ENCODE measurements around the gene FYN. TPM values are rescaled to one million over a fixed set of nuclear protein-coding genes. Genes with fewer than 3 reads are reported as not detected.

FYN gene
- total and polyA plus RNA-seq, 2 of the 13 experiments (the other 11 are each of a cell fraction or from before 2014, with no cell fraction given): 15.5 to 24.6 TPM

DNA sequence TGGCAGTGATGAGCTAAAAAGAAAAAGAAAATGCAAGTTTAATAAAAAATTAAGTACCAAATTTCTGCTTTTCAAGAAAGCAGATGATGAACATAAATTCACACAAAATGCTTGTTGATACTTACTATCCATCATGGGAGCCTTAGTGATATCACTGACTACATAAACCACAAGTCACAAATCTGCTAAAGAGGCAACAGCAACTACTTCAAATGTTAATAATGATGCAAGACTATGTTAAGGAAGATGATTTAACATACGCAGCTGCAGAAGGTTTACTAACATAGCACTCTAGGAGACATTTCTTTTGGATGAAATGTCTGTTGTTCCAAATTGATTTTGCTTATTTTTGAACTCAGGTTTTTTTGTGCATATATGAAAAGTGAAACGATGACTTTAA is 18.6 kb downstream of the FYN start (continued):
- TF ChIP-seq ZNF670 (CRISPR knock-in tag; IDR thresholded peaks at IDR 0.05; ENCODE audit: borderline replicate concordance): no peak
- TF ChIP-seq, protein P1, sequence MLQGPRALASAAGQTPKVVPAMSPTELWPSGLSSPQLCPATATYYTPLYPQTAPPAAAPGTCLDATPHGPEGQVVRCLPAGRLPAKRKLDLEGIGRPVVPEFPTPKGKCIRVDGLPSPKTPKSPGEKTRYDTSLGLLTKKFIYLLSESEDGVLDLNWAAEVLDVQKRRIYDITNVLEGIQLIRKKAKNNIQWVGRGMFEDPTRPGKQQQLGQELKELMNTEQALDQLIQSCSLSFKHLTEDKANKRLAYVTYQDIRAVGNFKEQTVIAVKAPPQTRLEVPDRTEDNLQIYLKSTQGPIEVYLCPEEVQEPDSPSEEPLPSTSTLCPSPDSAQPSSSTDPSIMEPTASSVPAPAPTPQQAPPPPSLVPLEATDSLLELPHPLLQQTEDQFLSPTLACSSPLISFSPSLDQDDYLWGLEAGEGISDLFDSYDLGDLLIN (CRISPR knock-in tag; IDR thresholded peaks at IDR 0.05; ENCODE audit: borderline replicate concordance): no peak
- TF ChIP-seq, protein P2, sequence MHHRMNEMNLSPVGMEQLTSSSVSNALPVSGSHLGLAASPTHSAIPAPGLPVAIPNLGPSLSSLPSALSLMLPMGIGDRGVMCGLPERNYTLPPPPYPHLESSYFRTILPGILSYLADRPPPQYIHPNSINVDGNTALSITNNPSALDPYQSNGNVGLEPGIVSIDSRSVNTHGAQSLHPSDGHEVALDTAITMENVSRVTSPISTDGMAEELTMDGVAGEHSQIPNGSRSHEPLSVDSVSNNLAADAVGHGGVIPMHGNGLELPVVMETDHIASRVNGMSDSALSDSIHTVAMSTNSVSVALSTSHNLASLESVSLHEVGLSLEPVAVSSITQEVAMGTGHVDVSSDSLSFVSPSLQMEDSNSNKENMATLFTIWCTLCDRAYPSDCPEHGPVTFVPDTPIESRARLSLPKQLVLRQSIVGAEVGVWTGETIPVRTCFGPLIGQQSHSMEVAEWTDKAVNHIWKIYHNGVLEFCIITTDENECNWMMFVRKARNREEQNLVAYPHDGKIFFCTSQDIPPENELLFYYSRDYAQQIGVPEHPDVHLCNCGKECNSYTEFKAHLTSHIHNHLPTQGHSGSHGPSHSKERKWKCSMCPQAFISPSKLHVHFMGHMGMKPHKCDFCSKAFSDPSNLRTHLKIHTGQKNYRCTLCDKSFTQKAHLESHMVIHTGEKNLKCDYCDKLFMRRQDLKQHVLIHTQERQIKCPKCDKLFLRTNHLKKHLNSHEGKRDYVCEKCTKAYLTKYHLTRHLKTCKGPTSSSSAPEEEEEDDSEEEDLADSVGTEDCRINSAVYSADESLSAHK (CRISPR knock-in tag; IDR thresholded peaks at IDR 0.05; ENCODE audit: borderline replicate concordance): no peak

DNA sequence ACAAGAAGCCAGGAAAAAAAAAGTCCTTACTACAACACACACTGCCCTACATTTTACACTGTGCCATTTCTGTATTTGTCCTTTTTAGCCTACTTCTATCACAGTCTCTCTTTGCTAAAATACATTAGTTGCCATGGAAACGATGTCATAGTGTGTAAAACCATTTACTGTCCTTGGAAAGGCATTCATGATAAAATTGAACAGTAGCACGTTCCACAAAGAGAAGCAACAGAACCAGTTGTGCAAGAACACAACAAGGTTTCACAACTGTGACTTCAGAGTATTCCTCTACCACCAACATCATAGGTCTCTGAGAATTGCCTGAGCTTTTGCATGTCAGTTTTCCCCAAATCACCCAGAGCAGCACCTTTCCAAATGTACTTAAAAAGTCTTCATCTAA is 20.5 kb downstream of the FYN start:
- H3K4me3 ChIP-seq (replicated peaks in 1 of 3; ENCODE audit: insufficient read depth in 1 of 3, low read depth in 2 of 3, low read length in 3 of 3): no peak overlapping the region
- H2AFZ ChIP-seq (ENCODE audit: low read length): no peak overlapping the region
- FAIRE-seq (no peak), ATAC-seq (no peak), DNase-seq (ENCODE audit: low spot score) (peak; percentile 45)
- no TSS peak for BruUV-seq (replicated peaks)
- ChIA-PET POLR2A (no interaction called here), CTCF (ENCODE audit: low intra/inter-chr PET ratio, low total read pairs) (no interaction called here)
- H3K27ac ChIP-seq (ENCODE audit: extremely low read length, insufficient read depth, low read length): no peak overlapping the region
- no peaks in the 10 kb centered on the region for H3K9me3 ChIP-seq (ENCODE audit: low read length)
- WGBS (ENCODE audit: low lambda C conversion rate): 12% methylated on average over 2 of the region's 2 CpGs
- no peaks in the 10 kb centered on the region for H3K27me3 ChIP-seq (ENCODE audit: control insufficient read depth in 1 of 2, insufficient read depth in 2 of 2, low read length in 2 of 2)
- H3K4me1 ChIP-seq (ENCODE audit: insufficient read depth, low read length): peaks cover 21% of the 10 kb centered on the region; the same call in 1 of the 2 replicates
- in situ Hi-C loops (cut with HindIII; ENCODE audit: extremely low pct_ligation_motif_present, low pct_unique_long_range_greater_than_20kb) (no loop called here), intact Hi-C loops (cut with micrococcal nuclease; ENCODE audit: unreplicated experiment) (no loop called here)
- no peaks in the 10 kb centered on the region for H3K36me3 ChIP-seq (replicated peaks in 1 of 2; ENCODE audit: control insufficient read depth in 1 of 2, insufficient read depth in 2 of 2, low read length in 2 of 2)
- no peaks in the 10 kb centered on the region for H3K79me2 ChIP-seq (ENCODE audit: insufficient read depth, low read length)
- no peaks in the 10 kb centered on the region for H4K20me1 ChIP-seq (ENCODE audit: insufficient read depth, low read length)
- no peak overlapping the region for H3K9ac ChIP-seq (ENCODE audit: insufficient read depth, low read depth, low read length)
- H3K4me2 ChIP-seq (ENCODE audit: low read depth, low read length): no peak overlapping the region
- TF ChIP-seq CEBPB (IDR thresholded peaks at IDR 0.05; ENCODE audit: borderline replicate concordance, low read depth, low read length): peak; percentile 97
- peak; percentile 83 for TF ChIP-seq CEBPG (CRISPR knock-in tag; IDR thresholded peaks at IDR 0.05)
- TF ChIP-seq EP300 (IDR thresholded peaks at IDR 0.05; ENCODE audit: low read depth in 2 of 2, low read length in 2 of 2): peak in 1 of 2 experiments; percentile 15; a peak in 1 of 4 replicates
- TF ChIP-seq EP300 (CRISPR knock-in tag; IDR thresholded peaks at IDR 0.05; ENCODE audit: borderline replicate concordance): no peak
- no peak for TF ChIP-seq SOX13 (IDR thresholded peaks at IDR 0.05)
- TF ChIP-seq SOX13 (CRISPR knock-in tag; conservative IDR thresholded peaks at IDR 0.05 in 1 of 2, IDR thresholded peaks at IDR 0.05 in 1 of 2): peak in 1 of 2 experiments; percentile 26; a peak in 1 of 4 replicates
- peak; percentile 45; the same call in 1 of the 2 replicates for TF ChIP-seq RFX1 (IDR thresholded peaks at IDR 0.05)
- TF ChIP-seq MXI1 (IDR thresholded peaks at IDR 0.05; ENCODE audit: borderline replicate concordance, low read depth, low read length): no peak
- TF ChIP-seq, protein P3, sequence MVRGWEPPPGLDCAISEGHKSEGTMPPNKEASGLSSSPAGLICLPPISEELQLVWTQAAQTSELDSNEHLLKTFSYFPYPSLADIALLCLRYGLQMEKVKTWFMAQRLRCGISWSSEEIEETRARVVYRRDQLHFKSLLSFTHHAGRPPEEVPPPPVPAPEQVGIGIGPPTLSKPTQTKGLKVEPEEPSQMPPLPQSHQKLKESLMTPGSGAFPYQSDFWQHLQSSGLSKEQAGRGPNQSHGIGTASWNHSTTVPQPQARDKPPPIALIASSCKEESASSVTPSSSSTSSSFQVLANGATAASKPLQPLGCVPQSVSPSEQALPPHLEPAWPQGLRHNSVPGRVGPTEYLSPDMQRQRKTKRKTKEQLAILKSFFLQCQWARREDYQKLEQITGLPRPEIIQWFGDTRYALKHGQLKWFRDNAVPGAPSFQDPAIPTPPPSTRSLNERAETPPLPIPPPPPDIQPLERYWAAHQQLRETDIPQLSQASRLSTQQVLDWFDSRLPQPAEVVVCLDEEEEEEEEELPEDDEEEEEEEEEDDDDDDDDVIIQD (CRISPR knock-in tag; IDR thresholded peaks at IDR 0.05; ENCODE audit: low read depth): no peak
- TF ChIP-seq HNRNPUL1 (IDR thresholded peaks at IDR 0.05; ENCODE audit: low read depth, low read length): no peak
- TF ChIP-seq, protein P4, sequence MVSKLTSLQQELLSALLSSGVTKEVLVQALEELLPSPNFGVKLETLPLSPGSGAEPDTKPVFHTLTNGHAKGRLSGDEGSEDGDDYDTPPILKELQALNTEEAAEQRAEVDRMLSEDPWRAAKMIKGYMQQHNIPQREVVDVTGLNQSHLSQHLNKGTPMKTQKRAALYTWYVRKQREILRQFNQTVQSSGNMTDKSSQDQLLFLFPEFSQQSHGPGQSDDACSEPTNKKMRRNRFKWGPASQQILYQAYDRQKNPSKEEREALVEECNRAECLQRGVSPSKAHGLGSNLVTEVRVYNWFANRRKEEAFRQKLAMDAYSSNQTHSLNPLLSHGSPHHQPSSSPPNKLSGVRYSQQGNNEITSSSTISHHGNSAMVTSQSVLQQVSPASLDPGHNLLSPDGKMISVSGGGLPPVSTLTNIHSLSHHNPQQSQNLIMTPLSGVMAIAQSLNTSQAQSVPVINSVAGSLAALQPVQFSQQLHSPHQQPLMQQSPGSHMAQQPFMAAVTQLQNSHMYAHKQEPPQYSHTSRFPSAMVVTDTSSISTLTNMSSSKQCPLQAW (CRISPR knock-in tag; IDR thresholded peaks at IDR 0.05): no peak

Measured in HepG2 (cell line).